Mononuclear cell (primary cell): Measurements from ENCODE around the gene ETV6. TPM values are rescaled to one million over a fixed set of nuclear protein-coding genes. Genes with fewer than 3 reads are reported as not detected.

Experiments
- H3K27me3 ChIP-seq: 2 replicates; pipeline ENCODE4 v1.6.0; 2011; ENCODE audit warnings: low read length, control low read depth; ENCODE audit not compliant: insufficient read depth
- H3K4me1 ChIP-seq: 2 replicates; pipeline ENCODE4 v1.5.1; 2011; ENCODE audit warnings: mild to moderate bottlenecking, low read length, control low read depth; ENCODE audit not compliant: insufficient read depth
- H3K4me3 ChIP-seq: 2 replicates; pipeline ENCODE4 v1.5.1; 2011; ENCODE audit warnings: mild to moderate bottlenecking, low read length, moderate library complexity
- H3K9me3 ChIP-seq: 2 replicates; pipeline ENCODE4 v1.5.1; 2011; ENCODE audit warnings: low read depth, mild to moderate bottlenecking, control low read depth, low read length
- total RNA-seq: library from RNA; depleted of rRNA; stranded (reverse); fragments of >200 nt; gene quantifications from one replicate; pipeline ENCODE4 v1.2.3, GENCODE V29; 2012

The ETV6 gene
- total RNA-seq, 1 donor: 19.7 TPM

GRCh38 chr12:11797317-11797913, 147.9 kb downstream of the ETV6 start:
- H3K9me3 ChIP-seq: no peaks in the 10 kb centered on the region
- no peaks in the 10 kb centered on the region for H3K27me3 ChIP-seq
- H3K4me3 ChIP-seq: no peak overlapping the region
- H3K4me1 ChIP-seq: peaks cover 66% of the 10 kb centered on the region

GRCh38 chr12:11798006-11798708, 148.7 kb downstream of the ETV6 start:
- H3K9me3 ChIP-seq: no peaks in the 10 kb centered on the region
- no peaks in the 10 kb centered on the region for H3K27me3 ChIP-seq
- peaks cover 66% of the 10 kb centered on the region for H3K4me1 ChIP-seq
- no peak overlapping the region for H3K4me3 ChIP-seq

- Histone ChIP-seq H3K4me3 (no peak overlapping the region), H3K9me3 (no peaks in the 10 kb centered on the region)
Measured at GRCh38 chr12:11798856-11799501, 149.5 kb downstream of the ETV6 start.

GRCh38 chr12:11799502-11799873, 150.0 kb downstream of the ETV6 start:
- H3K9me3 ChIP-seq: no peaks in the 10 kb centered on the region
- no peak overlapping the region for H3K4me3 ChIP-seq
- H3K4me1 ChIP-seq: peaks cover 66% of the 10 kb centered on the region
- H3K27me3 ChIP-seq: no peaks in the 10 kb centered on the region

More at GRCh38 chr12:11798856-11799501, 149.5 kb downstream of the ETV6 start:
- peaks cover 66% of the 10 kb centered on the region for H3K4me1 ChIP-seq
- H3K27me3 ChIP-seq: no peaks in the 10 kb centered on the region

- Histone ChIP-seq H3K27me3 (no peaks in the 10 kb centered on the region), H3K4me3 (no peak overlapping the region), H3K9me3 (no peaks in the 10 kb centered on the region), H3K4me1 (peaks cover 61% of the 10 kb centered on the region)
Measured at GRCh38 chr12:11801643-11802042, 152.2 kb downstream of the ETV6 start.

GRCh38 chr12:11804130-11804529, 154.7 kb downstream of the ETV6 start:
- Histone ChIP-seq H3K4me1 (peaks cover 49% of the 10 kb centered on the region), H3K9me3 (no peaks in the 10 kb centered on the region), H3K4me3 (no peak overlapping the region), H3K27me3 (no peaks in the 10 kb centered on the region)

GRCh38 chr12:11805043-11805442, 155.6 kb downstream of the ETV6 start:
- H3K4me1 ChIP-seq: peaks cover 48% of the 10 kb centered on the region
- no peaks in the 10 kb centered on the region for H3K27me3 ChIP-seq
- no peak overlapping the region for H3K4me3 ChIP-seq

GRCh38 chr12:11805680-11806079, 156.2 kb downstream of the ETV6 start:
- Histone ChIP-seq H3K4me3 (no peak overlapping the region), H3K27me3 (no peaks in the 10 kb centered on the region), H3K9me3 (no peaks in the 10 kb centered on the region), H3K4me1 (peaks cover 54% of the 10 kb centered on the region)

More at GRCh38 chr12:11805043-11805442, 155.6 kb downstream of the ETV6 start:
- H3K9me3 ChIP-seq: no peaks in the 10 kb centered on the region

GRCh38 chr12:11807458-11807857, 158.0 kb downstream of the ETV6 start:
- no peaks in the 10 kb centered on the region for H3K9me3 ChIP-seq
- H3K4me3 ChIP-seq: no peak overlapping the region
- H3K27me3 ChIP-seq: no peaks in the 10 kb centered on the region
- peaks cover 60% of the 10 kb centered on the region for H3K4me1 ChIP-seq

GRCh38 chr12:11808931-11809330, 159.5 kb downstream of the ETV6 start:
- Histone ChIP-seq H3K4me1 (peaks cover 75% of the 10 kb centered on the region), H3K4me3 (no peak overlapping the region), H3K27me3 (no peaks in the 10 kb centered on the region), H3K9me3 (no peaks in the 10 kb centered on the region)

- peaks cover 72% of the 10 kb centered on the region for H3K4me1 ChIP-seq
- H3K4me3 ChIP-seq: no peak overlapping the region
- H3K9me3 ChIP-seq: no peaks in the 10 kb centered on the region
- H3K27me3 ChIP-seq: no peaks in the 10 kb centered on the region
Measured at GRCh38 chr12:11810206-11810545, 160.7 kb downstream of the ETV6 start.

GRCh38 chr12:11811008-11811407, 161.5 kb downstream of the ETV6 start:
- H3K27me3 ChIP-seq: no peaks in the 10 kb centered on the region
- H3K4me1 ChIP-seq: peaks cover 68% of the 10 kb centered on the region
- no peak overlapping the region for H3K4me3 ChIP-seq
- H3K9me3 ChIP-seq: no peaks in the 10 kb centered on the region

- no peaks in the 10 kb centered on the region for H3K27me3 ChIP-seq
- no peak overlapping the region for H3K4me3 ChIP-seq
- no peaks in the 10 kb centered on the region for H3K9me3 ChIP-seq
- H3K4me1 ChIP-seq: peaks cover 64% of the 10 kb centered on the region
Measured at GRCh38 chr12:11812241-11812585, 162.7 kb downstream of the ETV6 start.

- no peaks in the 10 kb centered on the region for H3K27me3 ChIP-seq
- no peak overlapping the region for H3K4me3 ChIP-seq
- peaks cover 64% of the 10 kb centered on the region for H3K4me1 ChIP-seq
Measured at GRCh38 chr12:11812586-11813437, 163.3 kb downstream of the ETV6 start.

GRCh38 chr12:11813438-11813813, 164.0 kb downstream of the ETV6 start:
- Histone ChIP-seq H3K4me1 (peaks cover 62% of the 10 kb centered on the region), H3K4me3 (no peak overlapping the region), H3K27me3 (no peaks in the 10 kb centered on the region), H3K9me3 (no peaks in the 10 kb centered on the region)

More at GRCh38 chr12:11812586-11813437, 163.3 kb downstream of the ETV6 start:
- H3K9me3 ChIP-seq: no peaks in the 10 kb centered on the region
